Tibial nerve (tissue), 4 donors: ENCODE data around the gene KRT13. TPM values are rescaled to one million over a fixed set of nuclear protein-coding genes. Genes with fewer than 3 reads are reported as not detected.

ENCODE experiments used
- DNase-seq, 2 donors: peaks; one replicate each; pipeline ENCODE4 v3.0.0-alpha.2; 2019; ENCODE audit warnings: low spot score in 2 of 2
- H3K27ac ChIP-seq, 4 donors: fragments of 200-600 bp; sonication (generic) in 3 of 4; one replicate each; pipeline ENCODE4 v1.5.1; 2017 to 2019; ENCODE audit warnings: mild to moderate bottlenecking in 1 of 4
- H3K27me3 ChIP-seq, 2 donors: fragments of 200-600 bp; sonication (generic) in 1 of 2; one replicate each; pipeline versions ENCODE4 v1.5.1 to v1.6.0; 2017 to 2019
- H3K36me3 ChIP-seq, 3 donors: fragments of 200-600 bp; sonication (generic); one replicate each; pipeline ENCODE4 v1.5.1; 2018 to 2019
- H3K4me1 ChIP-seq, 4 donors: fragments of 200-600 bp; sonication (generic) in 3 of 4; one replicate each; pipeline ENCODE4 v1.5.1; 2017 to 2019
- H3K4me3 ChIP-seq, 4 donors: fragments of 200-600 bp; sonication (generic) in 3 of 4; one replicate each; pipeline ENCODE4 v1.5.1; 2017 to 2019; ENCODE audit warnings: mild to moderate bottlenecking in 1 of 4, moderate library complexity in 1 of 4
- H3K9me3 ChIP-seq, 4 donors: fragments of 200-600 bp; sonication (generic) in 3 of 4; one replicate each; pipeline ENCODE4 v1.5.1; 2017 to 2019
- CTCF ChIP-seq, 5 experiments: fragments of 200-600 bp in 3 of 5; fragments of 450-650 bp in 2 of 5; sonication (generic) in 3 of 5; IDR thresholded peaks; one replicate each; pipeline ENCODE4 v1.5.1; 2016 to 2019; ENCODE audit warnings: antibody characterized with exemption in 5 of 5, mild to moderate bottlenecking in 3 of 5, moderate library complexity in 2 of 5
- EP300 ChIP-seq, 2 donors: sonication (generic); formaldehyde crosslinking; IDR thresholded peaks; one replicate each; pipeline ENCODE4 v1.6.1; 2017; ENCODE audit warnings: antibody characterized with exemption in 2 of 2, mild to moderate bottlenecking in 1 of 2
- POLR2A ChIP-seq, 2 donors: fragments of 450-650 bp; IDR thresholded peaks; one replicate each; pipeline ENCODE4 v1.6.1; 2017; ENCODE audit warnings: antibody characterized with exemption in 2 of 2, mild to moderate bottlenecking in 2 of 2, moderate library complexity in 2 of 2
- WGBS, 2 donors: methylation state at CpG; one replicate each; pipeline ENCODE4 v1.1.5; 2018; 5-methylcytosine and 5-hydroxymethylcytosine counted together
- total RNA-seq, 4 donors: library from RNA; depleted of rRNA; stranded (reverse); fragments of >200 nt; gene quantifications; one replicate each; pipeline ENCODE4 v1.1.0, GENCODE V29; 2016

KRT13 gene
- total RNA-seq, 4 donors from 2014 or later, result 0.42 TPM; not detected in 3

GRCh38 chr17:41474863-41475262 lies 30.5 kb downstream of the KRT13 start:
- no peak for TF ChIP-seq POLR2A (IDR thresholded peaks at IDR 0.05)
- TF ChIP-seq CTCF (IDR thresholded peaks at IDR 0.05), result no peak
- no peak for TF ChIP-seq EP300 (IDR thresholded peaks at IDR 0.05)
- DNase-seq, result no peak
- Histone ChIP-seq H3K27me3 (no peaks in the 10 kb centered on the region), H3K9me3 (peaks cover 0 to 4% (median 0%) of the 10 kb centered on the region in 4 donors), H3K4me3 (no peak overlapping the region), H3K36me3 (no peaks in the 10 kb centered on the region), H3K4me1 (no peaks in the 10 kb centered on the region), H3K27ac (no peak overlapping the region)
- 52 to 66% methylated on average over 8 of the region's 8 CpGs for WGBS, 2 donors

- Histone ChIP-seq H3K36me3 (no peaks in the 10 kb centered on the region), H3K27me3 (no peaks in the 10 kb centered on the region), H3K4me3 (no peak overlapping the region), H3K27ac (no peak overlapping the region), H3K4me1 (no peaks in the 10 kb centered on the region), H3K9me3 (peaks cover 0 to 13% (median 0%) of the 10 kb centered on the region in 4 donors)
- TF ChIP-seq EP300 (IDR thresholded peaks at IDR 0.05) (no peak), CTCF (IDR thresholded peaks at IDR 0.05) (no peak), POLR2A (IDR thresholded peaks at IDR 0.05) (no peak)
- DNase-seq, result no peak
These were observed 37.1 kb downstream of the KRT13 start for GRCh38 chr17:41468346-41468745.

GRCh38 chr17:41467561-41467960 lies 37.9 kb downstream of the KRT13 start:
- H3K27ac ChIP-seq, result no peak overlapping the region
- TF ChIP-seq EP300 (IDR thresholded peaks at IDR 0.05), result no peak
- TF ChIP-seq CTCF (IDR thresholded peaks at IDR 0.05), result no peak
- no peak for TF ChIP-seq POLR2A (IDR thresholded peaks at IDR 0.05)
- DNase-seq, result no peak

GRCh38 chr17:41466988-41467387 lies 38.4 kb downstream of the KRT13 start, which contains the start of gene KRT32:
KRT32 (minus strand) TSS chr17:41467386; CDS start chr17:41467325, 61 bp downstream.
- Histone ChIP-seq H3K27me3 (no peaks in the 10 kb centered on the region), H3K27ac (no peak within 1 kb of the TSS)

More at GRCh38 chr17:41467561-41467960, 37.9 kb downstream of the KRT13 start:
- WGBS, 2 donors, result 33 to 46% methylated on average over 4 of the region's 4 CpGs
- H3K4me3 ChIP-seq, result no peak overlapping the region
- no peaks in the 10 kb centered on the region for H3K4me1 ChIP-seq
- H3K9me3 ChIP-seq, result peaks cover 0 to 13% (median 0%) of the 10 kb centered on the region in 4 donors
- no peaks in the 10 kb centered on the region for H3K27me3 ChIP-seq
- H3K36me3 ChIP-seq, result no peaks in the 10 kb centered on the region

GRCh38 chr17:41464682-41465081 lies 40.7 kb downstream of the KRT13 start:
- Histone ChIP-seq H3K27ac (no peak overlapping the region), H3K36me3 (no peaks in the 10 kb centered on the region), H3K4me1 (no peaks in the 10 kb centered on the region), H3K9me3 (peaks cover 0 to 13% (median 0%) of the 10 kb centered on the region in 4 donors), H3K4me3 (no peak overlapping the region), H3K27me3 (no peaks in the 10 kb centered on the region)
- WGBS, 2 donors, result 52 to 71% methylated on average over 6 of the region's 6 CpGs
- TF ChIP-seq POLR2A (IDR thresholded peaks at IDR 0.05) (no peak), EP300 (IDR thresholded peaks at IDR 0.05) (peak in 1 of 2 donors; percentile 17)
- peak; percentile 23 to 80 for DNase-seq

More at GRCh38 chr17:41466988-41467387, 38.4 kb downstream of the KRT13 start, which contains the start of gene KRT32:
- H3K4me1 ChIP-seq, result no peaks in the 10 kb centered on the region
- no peak within 1 kb of the TSS for H3K4me3 ChIP-seq
- DNase-seq, result no peak
- no peak for TF ChIP-seq EP300 (IDR thresholded peaks at IDR 0.05)
- TF ChIP-seq CTCF (IDR thresholded peaks at IDR 0.05), result no peak
- no peak for TF ChIP-seq POLR2A (IDR thresholded peaks at IDR 0.05)
- peaks cover 0 to 13% (median 0%) of the 10 kb centered on the region in 4 donors for H3K9me3 ChIP-seq
- no peaks in the 10 kb centered on the region for H3K36me3 ChIP-seq
- WGBS, 2 donors, result 86 to 94% methylated on average over 5 to 14 of the region's 14 CpGs
